HCT116 (cell line): ENCODE results near the gene NXPE3. TPM values are rescaled to one million over a fixed set of nuclear protein-coding genes. Genes with fewer than 3 reads are reported as not detected.

Experiments
- ATAC-seq: fragments of 200-7000 bp; cut with Tn5 transposase; 2 replicates; pipeline ENCODE4 v1.9.1; 2020; ENCODE audit warnings: mild to moderate bottlenecking, moderate library complexity
- BruUV-seq: library from RNA; stranded (reverse); fragments of 400-500 nt; replicated peaks from 2 replicates; lab custom pipeline; 2021; lab: Mats Ljungman, UMichigan
- CTCF ChIA-PET: fragments of 300-600 bp; sonication (Branson Sonifier 250); formaldehyde crosslinking; loops from one replicate; lab custom pipeline; 2021; ENCODE audit warnings: antibody characterized with exemption; lab: Charles Lee
- POLR2A ChIA-PET: fragments of 300-600, 350-600 bp; sonication (Branson Sonifier 250); formaldehyde crosslinking; loops from one replicate; lab custom pipeline; 2021; ENCODE audit warnings: antibody characterized with exemption; lab: Charles Lee
- RAD21 ChIA-PET, 2 experiments: fragments of 300-600 bp; sonication (Branson Sonifier 250); formaldehyde crosslinking; loops; one replicate each; lab custom pipeline; 2023; ENCODE audit warnings: low total read pairs in 2 of 2; ENCODE audit not compliant: uncharacterized antibody in 2 of 2, unreplicated experiment in 2 of 2, low non-redundant PET in 1 of 2; lab: Charles Lee
- DNase-seq: peaks from one replicate; pipeline ENCODE4 v3.0.0-alpha.2; 2010; ENCODE audit warnings: low read depth, low spot score
- H2AFZ ChIP-seq: fragments of 200-600 bp; shearing (Covaris generic), sonication (generic); 2 replicates; pipeline ENCODE4 v1.6.1; 2017; ENCODE audit warnings: low read depth, mixed run types, mixed read lengths, antibody characterized with exemption, low read length; ENCODE audit not compliant: poor library complexity, severe bottlenecking
- H3K27ac ChIP-seq: 2 replicates; pipeline ENCODE4 v1.5.1; 2012; ENCODE audit warnings: low read depth, low read length
- H3K27me3 ChIP-seq: fragments of 200-600 bp; sonication (generic); 2 replicates; pipeline ENCODE4 v1.6.1; 2016; ENCODE audit warnings: mixed run types, low read length, mixed read lengths; ENCODE audit not compliant: insufficient read depth
- H3K36me3 ChIP-seq, 2 experiments: fragments of 200-500 bp in 1 of 2; fragments of 200-600 bp in 1 of 2; sonication (Bioruptor generic) in 1 of 2; sonication (generic) in 1 of 2; 2 replicates each; pipeline versions ENCODE4 v1.5.1 to v1.6.1; 2014 to 2016; ENCODE audit warnings: low read length in 2 of 2, inconsistent platforms in 1 of 2, mixed read lengths in 1 of 2, mixed run types in 1 of 2; ENCODE audit not compliant: insufficient read depth in 2 of 2, control insufficient read depth in 1 of 2
- H3K4me1 ChIP-seq, 2 experiments: fragments of 200-600 bp in 1 of 2; sonication (generic) in 1 of 2; 2 replicates each; pipeline versions ENCODE4 v1.5.1 to v1.6.1; 2012 to 2017; ENCODE audit warnings: low read length in 2 of 2, inconsistent platforms in 1 of 2, mild to moderate bottlenecking in 1 of 2, mixed read lengths in 1 of 2, mixed run types in 1 of 2, moderate library complexity in 1 of 2; ENCODE audit not compliant: insufficient read depth in 2 of 2, control insufficient read depth in 1 of 2
- H3K4me2 ChIP-seq: fragments of 200-600 bp; sonication (generic); 2 replicates; pipeline ENCODE4 v1.6.1; 2017; ENCODE audit warnings: mixed run types, low read length, mixed read lengths
- H3K4me3 ChIP-seq, 2 experiments: fragments of 200-600 bp in 1 of 2; sonication (generic) in 1 of 2; replicated peaks in 1 of 2; 2 replicates each; pipeline ENCODE4 v1.5.1; 2011 to 2016; ENCODE audit warnings: low read length in 2 of 2, control low read depth in 1 of 2, low read depth in 1 of 2, mild to moderate bottlenecking in 1 of 2, mixed read lengths in 1 of 2, mixed run types in 1 of 2
- H3K79me2 ChIP-seq: fragments of 200-600 bp; sonication (generic); 2 replicates; pipeline ENCODE4 v1.6.1; 2017; ENCODE audit warnings: mild to moderate bottlenecking, mixed run types, low read length, moderate library complexity, mixed read lengths; ENCODE audit not compliant: insufficient read depth
- H3K9ac ChIP-seq: fragments of 200-600 bp; sonication (generic); 2 replicates; pipeline ENCODE4 v1.6.1; 2016; ENCODE audit warnings: low read length, mixed read lengths
- H3K9me2 ChIP-seq: fragments of 200-600 bp; sonication (generic), shearing (Covaris generic); 2 replicates; pipeline ENCODE4 v1.6.1; 2017; ENCODE audit warnings: mixed run types, mild to moderate bottlenecking, moderate library complexity; ENCODE audit not compliant: insufficient read depth
- H3K9me3 ChIP-seq, 2 experiments: fragments of 200-500 bp in 1 of 2; fragments of 200-600 bp in 1 of 2; sonication (Bioruptor generic) in 1 of 2; sonication (generic) in 1 of 2; 2 replicates each; pipeline ENCODE4 v1.6.1; 2014 to 2017; ENCODE audit warnings: low read length in 2 of 2, mixed read lengths in 2 of 2, inconsistent platforms in 1 of 2, low read depth in 1 of 2, mild to moderate bottlenecking in 1 of 2, mixed run types in 1 of 2, moderate library complexity in 1 of 2; ENCODE audit not compliant: control insufficient read depth in 1 of 2, insufficient read depth in 1 of 2
- H4K20me1 ChIP-seq: fragments of 200-600 bp; sonication (generic), shearing (Covaris generic); 2 replicates; pipeline ENCODE4 v1.6.1; 2017; ENCODE audit warnings: mixed run types, mild to moderate bottlenecking, moderate library complexity; ENCODE audit not compliant: insufficient read depth
- EGR1 ChIP-seq: IDR thresholded peaks from 2 replicates; pipeline ENCODE4 v1.6.1; 2012; ENCODE audit warnings: low read depth
- ELF1 ChIP-seq: IDR thresholded peaks from 2 replicates; pipeline ENCODE4 v1.6.1; 2012; ENCODE audit warnings: low read depth, borderline replicate concordance
- EZH2 ChIP-seq: fragments of 200-600 bp; sonication (generic); IDR thresholded peaks from 2 replicates; pipeline ENCODE4 v1.6.1; 2017; ENCODE audit warnings: antibody characterized with exemption, mixed run types
- EZH2phosphoT487 ChIP-seq: fragments of 200-600 bp; IDR thresholded peaks from 2 replicates; pipeline ENCODE4 v1.6.1; 2018; ENCODE audit warnings: antibody characterized with exemption, borderline replicate concordance
- FOSL1 ChIP-seq: IDR thresholded peaks from 2 replicates; pipeline ENCODE4 v1.6.1; 2012; ENCODE audit warnings: low read depth
- MAX ChIP-seq: IDR thresholded peaks from 2 replicates; pipeline ENCODE4 v1.6.1; 2012
- POLR2A ChIP-seq: IDR thresholded peaks from 2 replicates; pipeline ENCODE4 v1.7.0; 2011; ENCODE audit warnings: borderline replicate concordance; ENCODE audit not compliant: insufficient read depth, insufficient read length; ENCODE audit errors: extremely low read depth
- POLR2AphosphoS5 ChIP-seq: IDR thresholded peaks from 2 replicates; pipeline ENCODE4 v1.6.1; 2011; ENCODE audit warnings: mild to moderate bottlenecking, low read depth, low read length, moderate library complexity
- RAD21 ChIP-seq: IDR thresholded peaks from 2 replicates; pipeline ENCODE4 v1.6.1; 2012; ENCODE audit warnings: low read depth, mild to moderate bottlenecking
- REST ChIP-seq: IDR thresholded peaks from 2 replicates; pipeline ENCODE4 v1.6.1; 2012; ENCODE audit warnings: low read depth
- SIN3A ChIP-seq: IDR thresholded peaks from 2 replicates; pipeline ENCODE4 v1.6.1; 2012; ENCODE audit warnings: low read depth
- SP1 ChIP-seq: IDR thresholded peaks from 2 replicates; pipeline ENCODE4 v1.6.1; 2012; ENCODE audit warnings: low read depth
- SRF ChIP-seq: IDR thresholded peaks from 2 replicates; pipeline ENCODE4 v1.6.1; 2012; ENCODE audit warnings: low read depth
- YY1 ChIP-seq: IDR thresholded peaks from 2 replicates; pipeline ENCODE4 v1.6.1; 2011; ENCODE audit warnings: low read length, low read depth, moderate library complexity, mild to moderate bottlenecking; ENCODE audit not compliant: insufficient replicate concordance; ENCODE audit errors: extremely low read depth
- ZFX ChIP-seq: fragments of 450-650 bp; IDR thresholded peaks from 2 replicates; pipeline ENCODE4 v1.6.1; 2017
- intact Hi-C: fragments of 100-400 bp; cut with micrococcal nuclease; formaldehyde crosslinking; loops from 2 replicates; pipeline ENCODE4 v1.10.0; 2022
- total RNA-seq: library from RNA; stranded (reverse); gene quantifications from one replicate; pipeline ENCODE4 v1.2.1, GENCODE V29; 2021; ENCODE audit not compliant: unreplicated experiment

NXPE3 gene
- total RNA-seq, 1 experiment from 2014 or later = 4.3 TPM

- ChIA-PET POLR2A (no interaction called here), CTCF (interaction anchor here (1.2 kb wide), 1 partner anchor 8 kb away, joined by 3 read pairs; the partner anchor contains the start of gene CEP97), RAD21 (no interaction called here)
- H3K79me2 ChIP-seq = no peaks in the 10 kb centered on the region
- no peaks in the 10 kb centered on the region for H3K4me1 ChIP-seq
- no peak for ATAC-seq
- no TSS peak for BruUV-seq
- no peak overlapping the region for H3K4me3 ChIP-seq
- H4K20me1 ChIP-seq = no peaks in the 10 kb centered on the region
- DNase-seq = no peak
- peaks cover 37% of the 10 kb centered on the region in 2 experiments; a peak in 3 of 4 replicates for H3K36me3 ChIP-seq
- H2AFZ ChIP-seq = no peak overlapping the region
- TF ChIP-seq FOSL1 (no peak), EZH2 (no peak), ZFX (no peak), SIN3A (no peak), SP1 (no peak), ELF1 (no peak), SRF (no peak), MAX (no peak), YY1 (no peak), POLR2A (no peak), EGR1 (no peak), POLR2AphosphoS5 (no peak), EZH2phosphoT487 (no peak), REST (no peak), RAD21 (no peak)
- no peak overlapping the region for H3K4me2 ChIP-seq
- no peak overlapping the region for H3K9ac ChIP-seq
- H3K27ac ChIP-seq = no peak overlapping the region
- no peaks in the 10 kb centered on the region for H3K27me3 ChIP-seq
- H3K9me3 ChIP-seq = no peaks in the 10 kb centered on the region
- intact Hi-C loops = no loop called here
- no peaks in the 10 kb centered on the region for H3K9me2 ChIP-seq
Measured at GRCh38 chr3:101732240-101732641, 46.8 kb upstream of the NXPE3 start.
